Muscle layer of colon (tissue), 2 donors: ENCODE data around the gene TMEM92.

ENCODE experiments used
- H3K27ac ChIP-seq: one replicate; pipeline ENCODE4 v1.7.0; 2013; ENCODE audit warnings: low read depth, mild to moderate bottlenecking, low read length, moderate library complexity
- H3K27me3 ChIP-seq, 2 donors: one replicate each; pipeline ENCODE4 v1.7.0; 2013; ENCODE audit warnings: low read length in 2 of 2, mild to moderate bottlenecking in 2 of 2; ENCODE audit not compliant: insufficient read depth in 2 of 2, control insufficient read depth in 1 of 2
- H3K36me3 ChIP-seq: one replicate; pipeline ENCODE4 v1.7.0; 2013; ENCODE audit warnings: mild to moderate bottlenecking, low read length; ENCODE audit not compliant: insufficient read depth
- H3K4me1 ChIP-seq: one replicate; pipeline ENCODE4 v1.7.0; 2013; ENCODE audit warnings: mild to moderate bottlenecking, low read length; ENCODE audit not compliant: insufficient read depth
- H3K4me3 ChIP-seq, 2 donors: one replicate each; pipeline ENCODE4 v1.7.0; 2013; ENCODE audit warnings: low read length in 2 of 2, low read depth in 1 of 2, mild to moderate bottlenecking in 1 of 2, moderate library complexity in 1 of 2
- H3K9ac ChIP-seq: one replicate; pipeline ENCODE4 v1.7.0; 2013; ENCODE audit warnings: low read length
- H3K9me3 ChIP-seq: one replicate; pipeline ENCODE4 v1.7.0; 2013; ENCODE audit warnings: mild to moderate bottlenecking, low read length
- donor health status: abdominal sarcoma.
- donor health status: Adenocarcinoma of cecum.

TMEM92 gene

GRCh38 chr17:50274142-50274896 lies at the start of gene TMEM92:
TSS of gene TMEM92 (plus strand) at chr17:50274466. CDS start at chr17:50274502, 36 bp downstream.
- peaks cover 0 to 12% of the 10 kb centered on the region in 2 donors for H3K27me3 ChIP-seq
- H3K9ac ChIP-seq, result peak within 1 kb of the TSS; percentile 33

GRCh38 chr17:50225701-50226240 lies 48.5 kb upstream of the TMEM92 start:
- H3K9me3 ChIP-seq, result no peaks in the 10 kb centered on the region
- H3K27ac ChIP-seq, result no peak overlapping the region
- no peak overlapping the region for H3K4me3 ChIP-seq
- H3K4me1 ChIP-seq, result peaks cover 19% of the 10 kb centered on the region
- no peaks in the 10 kb centered on the region for H3K36me3 ChIP-seq
- no peaks in the 10 kb centered on the region for H3K27me3 ChIP-seq
- no peak overlapping the region for H3K9ac ChIP-seq

More at GRCh38 chr17:50274142-50274896, at the start of gene TMEM92:
- Histone ChIP-seq H3K4me1 (peaks cover 32% of the 10 kb centered on the region), H3K4me3 (peak within 1 kb of the TSS; percentile 79 to 88), H3K9me3 (no peaks in the 10 kb centered on the region), H3K27ac (peak within 1 kb of the TSS; percentile 91), H3K36me3 (no peaks in the 10 kb centered on the region)

GRCh38 chr17:50234581-50234980 lies 39.7 kb upstream of the TMEM92 start:
- Histone ChIP-seq H3K9me3 (no peaks in the 10 kb centered on the region), H3K27ac (no peak overlapping the region), H3K27me3 (no peaks in the 10 kb centered on the region), H3K4me1 (no peaks in the 10 kb centered on the region), H3K9ac (no peak overlapping the region), H3K36me3 (no peaks in the 10 kb centered on the region), H3K4me3 (no peak overlapping the region)

GRCh38 chr17:50237901-50238300 lies 36.4 kb upstream of the TMEM92 start:
- peaks cover 3% of the 10 kb centered on the region for H3K4me1 ChIP-seq
- no peaks in the 10 kb centered on the region for H3K27me3 ChIP-seq
- H3K36me3 ChIP-seq, result no peaks in the 10 kb centered on the region
- H3K4me3 ChIP-seq, result no peak overlapping the region
- H3K27ac ChIP-seq, result no peak overlapping the region
- no peak overlapping the region for H3K9ac ChIP-seq
- no peaks in the 10 kb centered on the region for H3K9me3 ChIP-seq

GRCh38 chr17:50238601-50239280 lies 35.5 kb upstream of the TMEM92 start:
- no peaks in the 10 kb centered on the region for H3K36me3 ChIP-seq

GRCh38 chr17:50239937-50240336 lies 34.3 kb upstream of the TMEM92 start:
- H3K4me3 ChIP-seq, result no peak overlapping the region
- no peaks in the 10 kb centered on the region for H3K27me3 ChIP-seq
- no peak overlapping the region for H3K9ac ChIP-seq
- H3K27ac ChIP-seq, result no peak overlapping the region
- peaks cover 3% of the 10 kb centered on the region for H3K4me1 ChIP-seq
- H3K9me3 ChIP-seq, result no peaks in the 10 kb centered on the region
- H3K36me3 ChIP-seq, result no peaks in the 10 kb centered on the region

More at GRCh38 chr17:50238601-50239280, 35.5 kb upstream of the TMEM92 start:
- Histone ChIP-seq H3K4me1 (peaks cover 3% of the 10 kb centered on the region), H3K9ac (no peak overlapping the region), H3K27ac (no peak overlapping the region), H3K4me3 (no peak overlapping the region), H3K27me3 (no peaks in the 10 kb centered on the region), H3K9me3 (no peaks in the 10 kb centered on the region)

GRCh38 chr17:50240851-50241250 lies 33.4 kb upstream of the TMEM92 start:
- Histone ChIP-seq H3K9me3 (no peaks in the 10 kb centered on the region), H3K27ac (no peak overlapping the region), H3K36me3 (no peaks in the 10 kb centered on the region), H3K27me3 (no peaks in the 10 kb centered on the region), H3K4me1 (peaks cover 3% of the 10 kb centered on the region), H3K9ac (no peak overlapping the region), H3K4me3 (no peak overlapping the region)

GRCh38 chr17:50241431-50241830 lies 32.8 kb upstream of the TMEM92 start:
- Histone ChIP-seq H3K27me3 (no peaks in the 10 kb centered on the region), H3K9me3 (no peaks in the 10 kb centered on the region), H3K27ac (no peak overlapping the region), H3K4me1 (peaks cover 3% of the 10 kb centered on the region), H3K4me3 (no peak overlapping the region), H3K9ac (no peak overlapping the region), H3K36me3 (no peaks in the 10 kb centered on the region)

- H3K9ac ChIP-seq, result no peak overlapping the region
- H3K27ac ChIP-seq, result no peak overlapping the region
- no peaks in the 10 kb centered on the region for H3K36me3 ChIP-seq
- no peaks in the 10 kb centered on the region for H3K27me3 ChIP-seq
- no peak overlapping the region for H3K4me3 ChIP-seq
- H3K9me3 ChIP-seq, result no peaks in the 10 kb centered on the region
- H3K4me1 ChIP-seq, result peaks cover 3% of the 10 kb centered on the region
Measured at GRCh38 chr17:50244771-50245170, 29.5 kb upstream of the TMEM92 start.

- no peak overlapping the region for H3K27ac ChIP-seq
- H3K36me3 ChIP-seq, result no peaks in the 10 kb centered on the region
- no peaks in the 10 kb centered on the region for H3K27me3 ChIP-seq
- no peaks in the 10 kb centered on the region for H3K9me3 ChIP-seq
- H3K4me3 ChIP-seq, result no peak overlapping the region
- H3K4me1 ChIP-seq, result no peaks in the 10 kb centered on the region
- H3K9ac ChIP-seq, result no peak overlapping the region
Measured at GRCh38 chr17:50248255-50248654, 26.0 kb upstream of the TMEM92 start.

GRCh38 chr17:50252781-50253180 lies 21.5 kb upstream of the TMEM92 start:
- H3K9me3 ChIP-seq, result no peaks in the 10 kb centered on the region
- no peak overlapping the region for H3K4me3 ChIP-seq
- H3K9ac ChIP-seq, result no peak overlapping the region
- H3K36me3 ChIP-seq, result no peaks in the 10 kb centered on the region
- H3K27ac ChIP-seq, result no peak overlapping the region
- H3K4me1 ChIP-seq, result peaks cover 7% of the 10 kb centered on the region
- no peaks in the 10 kb centered on the region for H3K27me3 ChIP-seq
